PC-9 (cell line): ENCODE results near the gene PTCD1. TPM values are rescaled to one million over a fixed set of nuclear protein-coding genes. Genes with fewer than 3 reads are reported as not detected.

Source experiments
- BruUV-seq: library from RNA; stranded (reverse); fragments of 400-500 nt; replicated peaks from 2 replicates; lab custom pipeline; 2021; lab: Mats Ljungman, UMichigan
- CTCF ChIA-PET: fragments of 300-600 bp; sonication (Branson Sonifier 250); formaldehyde crosslinking; loops from one replicate; lab custom pipeline; 2022; ENCODE audit warnings: antibody characterized with exemption; lab: Charles Lee
- POLR2A ChIA-PET: fragments of 300-600 bp; sonication (Branson Sonifier 250); formaldehyde crosslinking; loops from one replicate; lab custom pipeline; 2022; ENCODE audit warnings: antibody characterized with exemption; ENCODE audit not compliant: unreplicated experiment; lab: Charles Lee
- DNase-seq, 2 experiments: peaks; one replicate each; pipeline versions ENCODE4 v3.0.0 to v3.0.0-alpha.2; 2015 to 2022; ENCODE audit warnings: mixed read lengths in 1 of 2
- H2AFZ ChIP-seq: fragments of 200-600 bp; sonication (generic); 2 replicates; pipeline ENCODE4 v1.8.1; 2017; ENCODE audit warnings: antibody characterized with exemption
- H3F3A ChIP-seq: fragments of 200-600 bp; sonication (generic); 2 replicates; pipeline ENCODE4 v1.8.1; 2017; ENCODE audit warnings: antibody characterized with exemption, mild to moderate bottlenecking, low read depth; ENCODE audit not compliant: insufficient read depth
- H3K27ac ChIP-seq: fragments of 200-600 bp; sonication (generic); 2 replicates; pipeline ENCODE4 v1.6.1; 2016; ENCODE audit warnings: mixed run types
- H3K27me3 ChIP-seq: fragments of 200-600 bp; sonication (generic); 2 replicates; pipeline ENCODE4 v1.6.1; 2016; ENCODE audit warnings: low read depth, mixed run types; ENCODE audit not compliant: insufficient read depth
- H3K36me3 ChIP-seq: fragments of 200-600 bp; sonication (generic); 2 replicates; pipeline ENCODE4 v1.6.1; 2016; ENCODE audit warnings: low read depth, mixed run types
- H3K4me1 ChIP-seq: fragments of 200-600 bp; sonication (generic); replicated peaks from 2 replicates; pipeline ENCODE4 v1.6.1; 2016; ENCODE audit warnings: mixed run types; ENCODE audit not compliant: insufficient read depth
- H3K4me2 ChIP-seq: fragments of 200-600 bp; sonication (generic); 2 replicates; pipeline ENCODE4 v1.6.1; 2017; ENCODE audit warnings: mixed run types
- H3K4me3 ChIP-seq: fragments of 200-600 bp; sonication (generic); 2 replicates; pipeline ENCODE4 v1.6.1; 2016; ENCODE audit warnings: mixed run types
- H3K79me2 ChIP-seq: fragments of 200-600 bp; sonication (generic); 2 replicates; pipeline ENCODE4 v1.6.1; 2017; ENCODE audit warnings: low read depth, mixed run types
- H3K9me2 ChIP-seq: fragments of 200-600 bp; sonication (generic); 2 replicates; pipeline ENCODE4 v1.8.1; 2017; ENCODE audit warnings: mild to moderate bottlenecking; ENCODE audit not compliant: insufficient read depth
- H3K9me3 ChIP-seq: fragments of 200-600 bp; sonication (generic); 2 replicates; pipeline ENCODE4 v1.8.1; 2016; ENCODE audit warnings: low read depth; ENCODE audit not compliant: insufficient read depth
- H4K20me1 ChIP-seq: fragments of 200-600 bp; sonication (generic); 2 replicates; pipeline ENCODE4 v1.8.1; 2017; ENCODE audit not compliant: insufficient read depth
- EZH2 ChIP-seq: fragments of 200-600 bp; sonication (generic); IDR thresholded peaks from 2 replicates; pipeline ENCODE4 v1.8.0; 2017; ENCODE audit warnings: antibody characterized with exemption, low read depth
- intact Hi-C: fragments of 100-400 bp; cut with micrococcal nuclease; formaldehyde crosslinking; loops from one replicate; pipeline ENCODE4 v1.10.0; 2022; ENCODE audit not compliant: unreplicated experiment
- total RNA-seq: library from RNA; stranded (reverse); gene quantifications from 2 replicates; pipeline ENCODE4 v1.2.3, GENCODE V29; 2021
- TF ChIP-seq, protein P1 (sequence below): fragments of 200-600 bp; sonication (generic); conservative IDR thresholded peaks from 2 replicates; pipeline ENCODE4 v1.6.1; 2017; ENCODE audit warnings: mixed run types, antibody characterized with exemption, mild to moderate bottlenecking, moderate library complexity

PTCD1 gene
- total RNA-seq, 1 experiment from 2014 or later = 8.0 TPM

DNA sequence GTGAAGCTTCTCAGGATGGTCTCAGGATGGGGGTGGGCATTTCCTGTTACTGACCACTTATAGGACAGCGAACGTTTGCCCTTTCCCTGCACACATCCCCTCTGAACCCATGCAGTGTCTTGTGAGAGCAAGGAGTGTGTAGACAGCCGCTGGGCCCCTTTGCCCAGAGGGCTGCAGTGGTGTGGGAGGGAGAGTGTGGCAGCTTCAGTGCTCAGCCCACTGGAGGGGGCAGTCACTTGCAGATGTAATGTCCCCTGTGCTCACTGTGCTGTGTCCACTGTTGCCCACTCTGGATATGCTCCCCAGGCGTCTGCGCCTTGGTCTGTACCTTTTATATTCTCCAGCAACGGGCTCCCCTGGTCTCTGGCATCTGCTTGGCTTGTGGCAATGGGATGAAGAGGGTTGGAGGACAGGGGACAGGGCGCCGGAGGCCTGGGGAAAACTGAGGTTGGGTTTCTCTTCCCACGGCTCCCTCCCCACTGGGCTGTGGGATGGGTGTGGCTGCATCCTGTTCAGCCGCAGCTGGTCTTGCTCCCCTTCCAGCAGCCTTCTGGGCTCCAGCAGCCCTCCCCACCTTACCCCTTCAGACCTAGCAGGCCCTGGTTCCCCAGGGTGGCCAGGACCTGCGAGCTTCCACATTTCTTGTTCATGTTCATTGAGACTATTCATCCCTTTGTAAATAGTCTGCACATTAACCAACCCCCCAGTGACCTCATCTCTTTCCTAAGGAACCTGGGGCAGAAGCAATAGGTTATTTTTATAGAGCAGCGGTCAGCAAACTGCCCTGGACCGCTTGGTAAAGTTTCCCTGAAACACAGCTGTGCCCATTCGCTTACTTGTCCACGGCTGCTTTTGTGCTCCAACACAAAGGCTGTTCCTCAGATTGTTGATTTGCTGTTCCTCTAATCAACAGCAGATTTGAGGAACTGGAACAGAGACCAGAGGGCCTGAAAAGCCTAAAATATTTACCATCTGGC lies 40.2 kb upstream of the PTCD1 start:
- no peaks in the 10 kb centered on the region for H3K27me3 ChIP-seq
- no peaks in the 10 kb centered on the region for H3K9me2 ChIP-seq
- no peaks in the 10 kb centered on the region for H3K9me3 ChIP-seq
- no TSS peak for BruUV-seq
- H3K27ac ChIP-seq = no peak overlapping the region
- POLR2A ChIA-PET = no interaction called here
- CTCF ChIA-PET = no interaction called here
- peaks cover 17% of the 10 kb centered on the region; the same call in 1 of the 2 replicates for H3F3A ChIP-seq
- DNase-seq = no peak
- H3K4me3 ChIP-seq = no peak overlapping the region
- H2AFZ ChIP-seq = no peak overlapping the region
- H3K79me2 ChIP-seq = peaks cover 48% of the 10 kb centered on the region
- TF ChIP-seq, protein P1, sequence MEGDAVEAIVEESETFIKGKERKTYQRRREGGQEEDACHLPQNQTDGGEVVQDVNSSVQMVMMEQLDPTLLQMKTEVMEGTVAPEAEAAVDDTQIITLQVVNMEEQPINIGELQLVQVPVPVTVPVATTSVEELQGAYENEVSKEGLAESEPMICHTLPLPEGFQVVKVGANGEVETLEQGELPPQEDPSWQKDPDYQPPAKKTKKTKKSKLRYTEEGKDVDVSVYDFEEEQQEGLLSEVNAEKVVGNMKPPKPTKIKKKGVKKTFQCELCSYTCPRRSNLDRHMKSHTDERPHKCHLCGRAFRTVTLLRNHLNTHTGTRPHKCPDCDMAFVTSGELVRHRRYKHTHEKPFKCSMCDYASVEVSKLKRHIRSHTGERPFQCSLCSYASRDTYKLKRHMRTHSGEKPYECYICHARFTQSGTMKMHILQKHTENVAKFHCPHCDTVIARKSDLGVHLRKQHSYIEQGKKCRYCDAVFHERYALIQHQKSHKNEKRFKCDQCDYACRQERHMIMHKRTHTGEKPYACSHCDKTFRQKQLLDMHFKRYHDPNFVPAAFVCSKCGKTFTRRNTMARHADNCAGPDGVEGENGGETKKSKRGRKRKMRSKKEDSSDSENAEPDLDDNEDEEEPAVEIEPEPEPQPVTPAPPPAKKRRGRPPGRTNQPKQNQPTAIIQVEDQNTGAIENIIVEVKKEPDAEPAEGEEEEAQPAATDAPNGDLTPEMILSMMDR = no peak
- no peak for TF ChIP-seq EZH2
- intact Hi-C loops = no loop called here
- peaks cover 4% of the 10 kb centered on the region; the same call in 1 of the 2 replicates for H3K4me1 ChIP-seq
- no peaks in the 10 kb centered on the region; the same call in 1 of the 2 replicates for H4K20me1 ChIP-seq
- H3K4me2 ChIP-seq = no peak overlapping the region
- peaks cover 9% of the 10 kb centered on the region; the same call in 1 of the 2 replicates for H3K36me3 ChIP-seq

DNA sequence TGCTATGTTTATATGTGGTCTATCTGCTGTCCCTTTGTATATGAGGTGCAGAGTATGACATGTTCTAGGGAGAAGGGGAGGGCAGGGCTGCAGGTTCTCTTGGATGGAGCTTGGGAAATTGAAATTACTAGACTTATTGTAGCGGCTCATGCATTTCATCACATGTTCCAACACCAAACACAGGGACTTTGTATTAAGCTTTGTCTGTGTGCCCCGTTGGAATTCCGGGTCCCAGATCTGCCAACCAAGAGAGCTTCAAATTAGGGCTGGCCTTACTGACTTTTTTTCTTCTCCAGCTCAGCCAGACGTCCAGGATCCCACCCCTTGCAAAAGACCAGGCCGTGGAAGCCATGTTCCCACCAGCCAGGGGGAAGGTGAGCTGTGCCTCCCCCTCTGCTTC lies 37.5 kb upstream of the PTCD1 start:
- BruUV-seq = no TSS peak
- no peak overlapping the region for H3K4me3 ChIP-seq
- no peak overlapping the region for H3K4me2 ChIP-seq
- no peaks in the 10 kb centered on the region for H3K27me3 ChIP-seq
- H3K27ac ChIP-seq = no peak overlapping the region
- no peaks in the 10 kb centered on the region; the same call in 1 of the 2 replicates for H4K20me1 ChIP-seq
- DNase-seq = no peak
- no peaks in the 10 kb centered on the region for H3K9me3 ChIP-seq
- ChIA-PET CTCF (no interaction called here), POLR2A (interaction anchor here (0.6 to 0.7 kb wide), 2 partner anchors 28 to 83 kb away, joined by 3 read pairs; no protein-coding TSS in a partner anchor)
- H3K36me3 ChIP-seq = no peaks in the 10 kb centered on the region; the same call in 1 of the 2 replicates
- TF ChIP-seq, protein P1 = no peak
- TF ChIP-seq EZH2 = no peak
- H2AFZ ChIP-seq = no peak overlapping the region
- peaks cover 7% of the 10 kb centered on the region for H3K4me1 ChIP-seq
- intact Hi-C loops = no loop called here
- peaks cover 15% of the 10 kb centered on the region; the same call in 1 of the 2 replicates for H3F3A ChIP-seq
- no peaks in the 10 kb centered on the region for H3K9me2 ChIP-seq
- peaks cover 58% of the 10 kb centered on the region for H3K79me2 ChIP-seq

DNA sequence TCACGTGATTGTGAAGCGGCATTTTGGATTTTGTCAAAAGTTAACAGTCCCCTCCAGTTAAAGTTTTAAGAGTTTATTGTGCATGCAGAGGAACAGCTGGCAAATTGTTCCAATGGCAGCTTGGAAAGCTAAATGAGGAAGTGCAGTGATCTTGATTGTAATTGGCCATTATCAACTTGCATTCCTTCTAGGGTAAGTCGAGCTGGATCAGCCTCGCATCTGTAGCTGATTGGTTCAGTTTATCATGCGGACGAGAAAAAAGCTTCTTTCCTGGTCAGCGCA lies 34.7 kb upstream of the PTCD1 start:
- no peaks in the 10 kb centered on the region for H3K27me3 ChIP-seq
- POLR2A ChIA-PET = interaction anchor here (0.5 to 0.7 kb wide), 4 partner anchors 27 to 367 kb away, joined by 3 to 6 read pairs (median 4); no protein-coding TSS in a partner anchor
- CTCF ChIA-PET = interaction anchor here (0.9 kb wide), 1 partner anchor 27 kb away, joined by 3 read pairs; the partner anchor contains the start of gene ZNF394
- no peaks in the 10 kb centered on the region; the same call in 1 of the 2 replicates for H3K36me3 ChIP-seq
- H3F3A ChIP-seq = peaks cover 18% of the 10 kb centered on the region
- H3K79me2 ChIP-seq = peaks cover 52% of the 10 kb centered on the region
- H3K4me3 ChIP-seq = peak overlapping the region; percentile 76
- no TSS peak for BruUV-seq
- H3K27ac ChIP-seq = no peak overlapping the region
- intact Hi-C loops = no loop called here
- H3K4me1 ChIP-seq = peaks cover 10% of the 10 kb centered on the region
- H3K4me2 ChIP-seq = peak overlapping the region; percentile 89
- DNase-seq = peak; percentile 28 to 70
- H2AFZ ChIP-seq = peak overlapping the region; percentile 89
- no peaks in the 10 kb centered on the region for H3K9me2 ChIP-seq
- no peaks in the 10 kb centered on the region; the same call in 1 of the 2 replicates for H4K20me1 ChIP-seq
- TF ChIP-seq, protein P1 = no peak
- no peak for TF ChIP-seq EZH2
- no peaks in the 10 kb centered on the region for H3K9me3 ChIP-seq
